ENCODE data around the gene CHORDC1.
"Not testable (repeated sequence)": the region's sequence is repeated elsewhere in the genome, so short reads cannot be mapped to it uniquely, and the experiment has no call there.

The CHORDC1 gene

DNA sequence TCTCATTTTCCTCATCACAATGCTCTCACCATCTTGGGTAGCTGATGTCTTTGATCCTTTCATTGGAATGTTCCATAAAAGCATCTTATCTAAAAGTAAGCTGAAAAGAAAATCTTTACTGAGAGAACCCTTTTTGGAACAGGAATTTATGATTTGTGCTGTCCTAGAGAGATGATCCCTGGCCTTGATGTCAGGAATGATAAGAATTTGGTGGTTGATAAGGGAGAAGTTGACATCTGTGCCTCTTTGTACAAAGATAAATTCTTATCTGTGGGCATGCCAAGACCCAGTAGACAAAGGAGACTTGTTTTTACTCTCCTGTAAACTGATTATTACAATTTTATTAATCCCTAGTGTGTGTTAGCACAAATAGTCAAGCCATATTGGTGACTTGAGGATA lies 51.5 kb downstream of the CHORDC1 start:
- TF ChIP-seq POLR2A (IDR thresholded peaks at IDR 0.05; ENCODE audit: low read depth, low read length) (no peak), TAF1 (IDR thresholded peaks at IDR 0.05; ENCODE audit: borderline replicate concordance, low read depth, low read length) (no peak), POLR2AphosphoS5 (IDR thresholded peaks at IDR 0.05; ENCODE audit: low read depth, low read length) (no peak)
- no peak for FAIRE-seq
- DNase-seq (ENCODE audit: insufficient read length): no peak

DNA sequence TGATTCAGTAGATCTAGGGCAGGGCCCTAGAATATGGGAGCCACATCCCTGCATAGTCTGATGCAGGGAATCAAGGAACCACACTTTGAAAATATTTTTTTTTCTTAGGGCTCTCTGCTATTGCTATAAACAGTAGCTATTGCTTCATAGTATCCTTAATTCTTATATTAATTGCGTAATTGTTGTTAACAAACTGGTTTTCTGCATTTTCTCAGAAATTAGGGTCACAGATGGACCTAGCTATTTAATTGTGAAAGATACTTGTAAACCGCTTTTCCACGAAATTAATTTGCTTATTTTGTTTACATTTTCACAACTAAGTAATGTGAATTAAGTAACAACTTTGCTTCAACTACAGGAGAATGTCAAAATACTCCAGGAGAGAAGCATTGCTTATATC lies 54.3 kb downstream of the CHORDC1 start:
- FAIRE-seq: no peak
- DNase-seq (ENCODE audit: insufficient read length): no peak
- TF ChIP-seq POLR2A (IDR thresholded peaks at IDR 0.05; ENCODE audit: low read depth, low read length) (no peak), TAF1 (IDR thresholded peaks at IDR 0.05; ENCODE audit: borderline replicate concordance, low read depth, low read length) (no peak), POLR2AphosphoS5 (IDR thresholded peaks at IDR 0.05; ENCODE audit: low read depth, low read length) (no peak)

DNA sequence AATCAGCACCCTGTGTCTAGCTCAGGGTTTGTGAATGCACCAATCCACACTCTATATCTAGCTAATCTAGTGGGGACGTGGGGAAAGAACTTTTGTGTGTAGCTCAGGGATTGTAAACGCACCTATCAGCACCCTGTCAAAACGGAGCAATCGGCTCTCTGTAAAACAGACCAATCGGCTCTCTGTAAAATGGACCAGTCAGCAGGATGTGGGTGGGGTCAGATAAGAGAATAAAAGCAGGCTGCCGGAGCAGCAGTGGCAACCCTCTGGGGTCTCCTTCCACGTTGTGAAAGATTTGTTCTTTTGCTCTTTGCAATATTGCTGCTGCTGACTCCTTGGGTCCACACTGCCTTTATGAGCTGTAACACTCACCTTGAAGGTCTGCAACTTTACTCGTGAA lies 55.1 kb downstream of the CHORDC1 start:
- not testable (repeated sequence) for DNase-seq (ENCODE audit: insufficient read length); FAIRE-seq

DNA sequence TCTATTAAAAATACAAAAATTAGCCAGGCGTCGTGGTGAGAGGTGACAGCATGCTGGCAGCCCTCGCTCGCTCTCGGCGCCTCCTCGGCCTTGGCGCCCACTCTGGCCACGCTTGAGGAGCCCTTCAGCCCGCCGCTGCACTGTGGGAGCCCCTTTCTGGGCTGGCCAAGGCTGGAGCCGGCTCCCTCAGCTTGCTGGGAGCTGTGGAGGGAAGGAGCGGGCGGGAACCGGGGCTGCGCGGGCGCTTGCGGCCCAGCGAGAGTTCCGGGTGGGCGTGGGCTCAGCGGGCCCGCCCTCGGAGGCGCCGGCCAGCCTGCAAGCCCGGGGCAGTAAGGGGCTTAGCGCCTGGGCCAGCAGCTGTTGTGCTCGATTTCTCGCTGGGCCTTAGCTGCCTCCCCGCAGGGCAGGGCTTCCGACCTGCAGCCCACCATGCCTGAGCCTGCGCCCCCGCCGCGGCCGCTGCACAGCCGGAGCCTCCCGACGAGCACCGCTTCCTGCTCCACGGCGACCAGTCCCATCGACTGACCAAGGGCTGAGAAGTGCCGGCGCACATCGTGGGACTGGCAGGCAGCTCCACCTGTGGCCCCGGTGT lies 55.8 kb downstream of the CHORDC1 start:
- DNase-seq (ENCODE audit: insufficient read length); FAIRE-seq: not testable (repeated sequence)
